ENCODE measurements around the gene ARL14. TPM values are rescaled to one million over a fixed set of nuclear protein-coding genes. Genes with fewer than 3 reads are reported as not detected.
"Not testable (repeated sequence)": the region's sequence is repeated elsewhere in the genome, so short reads cannot be mapped to it uniquely, and the experiment has no call there.

ARL14 gene
- total RNA-seq, 2 experiments from 2014 or later, result not detected

DNA sequence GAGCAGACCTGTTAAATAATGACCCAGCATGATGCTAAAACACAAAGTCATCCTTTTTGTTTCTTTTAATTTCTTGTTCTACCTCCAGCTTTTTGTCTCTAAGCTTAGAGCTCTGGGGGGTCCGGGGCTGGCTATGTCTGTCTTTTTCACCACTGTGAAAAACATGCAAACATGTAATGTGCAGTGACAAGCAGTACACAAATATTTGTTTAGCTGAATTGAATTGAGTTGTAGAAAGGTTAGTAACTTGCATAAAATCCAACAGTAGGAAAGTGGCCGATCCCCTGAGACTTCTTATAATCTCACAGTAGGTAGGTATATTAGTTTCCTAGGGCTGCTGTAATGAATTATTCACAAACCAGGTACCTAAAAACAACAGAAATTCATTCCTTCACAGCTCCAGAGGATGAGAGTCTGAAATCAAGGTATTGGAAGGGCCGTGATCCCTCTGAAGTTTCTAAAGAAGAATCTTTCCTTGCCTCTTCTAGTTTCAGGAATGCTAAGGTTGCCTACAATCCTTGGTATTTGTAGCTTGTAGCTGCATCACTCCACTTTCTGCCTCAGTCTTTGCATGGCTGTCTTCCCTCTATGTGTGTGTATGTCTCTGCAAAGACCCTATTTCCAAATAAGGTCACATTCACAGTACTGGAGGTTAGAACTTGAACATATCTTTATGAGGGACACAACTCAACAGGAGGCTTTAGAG lies 32.7 kb downstream of the ARL14 start:
- ChIA-PET CTCF (no interaction called here), POLR2A (no interaction called here)
- DNase-seq, result no peak
- H3K4me3 Mint-ChIP-seq, result no peak overlapping the region
- no peaks in the 10 kb centered on the region for H3K4me1 Mint-ChIP-seq
- H3K36me3 Mint-ChIP-seq (ENCODE audit: low read depth), result no peaks in the 10 kb centered on the region
- H3K9me3 Mint-ChIP-seq, result no peaks in the 10 kb centered on the region
- H3K27ac Mint-ChIP-seq, result no peak overlapping the region
- H3K27me3 Mint-ChIP-seq, result peaks cover 28% of the 10 kb centered on the region

GRCh38 chr3:160713144-160713543 lies 36.2 kb downstream of the ARL14 start:
- H3K4me3 Mint-ChIP-seq; DNase-seq; H3K27ac Mint-ChIP-seq; POLR2A ChIA-PET; CTCF ChIA-PET; H3K36me3 Mint-ChIP-seq (ENCODE audit: low read depth); H3K9me3 Mint-ChIP-seq; H3K4me1 Mint-ChIP-seq: not testable (repeated sequence)
- peaks cover 16% of the 10 kb centered on the region for H3K27me3 Mint-ChIP-seq

GRCh38 chr3:160719710-160720109 lies 42.8 kb downstream of the ARL14 start:
- no peaks in the 10 kb centered on the region for H3K9me3 Mint-ChIP-seq
- POLR2A ChIA-PET, result no interaction called here

DNA sequence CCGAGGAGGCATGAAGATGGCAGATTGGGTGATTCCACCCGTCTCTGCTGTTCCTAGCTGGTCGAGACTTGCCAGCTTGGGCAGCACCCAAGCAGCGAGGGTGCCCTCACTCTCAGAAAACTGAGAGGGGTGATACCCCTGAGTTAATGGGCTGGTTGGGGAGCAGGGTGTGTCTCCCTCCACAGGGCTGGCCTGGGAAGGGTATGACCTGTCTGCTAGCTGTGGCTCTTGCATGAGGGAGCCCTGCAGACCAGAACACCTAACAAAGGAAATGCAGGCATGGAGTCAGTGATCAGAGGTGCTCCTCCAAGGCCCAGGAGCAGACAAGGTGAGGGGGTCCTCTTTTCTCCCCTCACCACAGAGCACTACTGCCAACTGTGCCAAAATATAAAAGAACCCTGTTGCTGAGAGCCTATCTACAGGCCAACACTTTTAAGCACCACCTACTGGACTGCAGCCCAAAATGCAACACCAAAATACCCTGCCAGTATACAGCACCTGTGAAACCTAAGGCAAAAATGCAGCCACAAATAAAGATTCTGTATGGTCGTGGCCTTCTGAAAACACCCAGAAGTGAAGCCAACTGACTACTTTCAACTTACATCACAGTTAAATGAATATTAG lies 43.3 kb downstream of the ARL14 start:
- H3K9me3 Mint-ChIP-seq, result no peaks in the 10 kb centered on the region
- no peaks in the 10 kb centered on the region for H3K36me3 Mint-ChIP-seq (ENCODE audit: low read depth)
- H3K4me3 Mint-ChIP-seq, result no peak overlapping the region
- POLR2A ChIA-PET, result no interaction called here
- H3K4me1 Mint-ChIP-seq, result no peaks in the 10 kb centered on the region
- CTCF ChIA-PET, result no interaction called here
- DNase-seq, result no peak
- peaks cover 24% of the 10 kb centered on the region for H3K27me3 Mint-ChIP-seq
- H3K27ac Mint-ChIP-seq, result no peak overlapping the region

More at GRCh38 chr3:160719710-160720109, 42.8 kb downstream of the ARL14 start:
- Mint-ChIP-seq H3K4me3 (no peak overlapping the region), H3K27ac (no peak overlapping the region), H3K36me3 (ENCODE audit: low read depth) (no peaks in the 10 kb centered on the region), H3K4me1 (no peaks in the 10 kb centered on the region), H3K27me3 (peaks cover 20% of the 10 kb centered on the region)
- CTCF ChIA-PET, result no interaction called here
- no peak for DNase-seq

- Mint-ChIP-seq H3K9me3 (no peaks in the 10 kb centered on the region), H3K27ac (no peak overlapping the region), H3K4me1 (no peaks in the 10 kb centered on the region), H3K36me3 (ENCODE audit: low read depth) (no peaks in the 10 kb centered on the region), H3K4me3 (no peak overlapping the region), H3K27me3 (peaks cover 24% of the 10 kb centered on the region)
- CTCF ChIA-PET, result no interaction called here
- no peak for DNase-seq
- POLR2A ChIA-PET, result no interaction called here
Observed at GRCh38 chr3:160722331-160722730, 45.4 kb downstream of the ARL14 start.

DNA sequence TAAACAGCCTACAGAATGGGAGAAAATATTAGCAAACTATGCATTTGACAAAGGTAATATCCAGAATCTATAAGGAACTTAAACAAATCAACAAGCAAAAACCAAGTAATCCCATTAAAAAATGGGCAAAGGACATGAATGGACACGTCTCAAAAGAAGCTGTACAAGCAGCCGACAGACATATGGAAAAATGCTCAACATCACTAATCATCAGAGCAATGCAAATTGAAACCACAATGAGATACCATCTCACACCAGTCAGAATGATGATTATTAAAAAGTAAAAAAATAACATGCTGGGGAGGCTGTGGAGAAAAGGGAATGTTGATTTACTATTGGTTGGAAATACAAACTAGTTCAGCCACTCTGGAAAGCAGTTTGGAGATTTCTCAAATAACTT lies 48.4 kb downstream of the ARL14 start:
- Mint-ChIP-seq H3K36me3 (ENCODE audit: low read depth) (no peaks in the 10 kb centered on the region), H3K9me3 (no peaks in the 10 kb centered on the region), H3K4me3 (no peak overlapping the region), H3K27ac (no peak overlapping the region), H3K27me3 (peaks cover 24% of the 10 kb centered on the region), H3K4me1 (no peaks in the 10 kb centered on the region)
- DNase-seq, result no peak
- CTCF ChIA-PET, result no interaction called here
- POLR2A ChIA-PET, result no interaction called here

Other genes with a start within 250 kb of the ARL14 start
- 10 to 100 TPM; 58.2 to 79.8 TPM for gene TRIM59, start 227.4 kb upstream of the ARL14 start, total RNA-seq
- 10 to 100 TPM; 38.6 to 53.7 TPM for gene KPNA4, start 111.6 kb upstream of the ARL14 start, total RNA-seq
- gene PPM1L, start 79.1 kb downstream of the ARL14 start, total RNA-seq, result 1 to 10 TPM; 5.4 to 5.8 TPM